ENCODE data around the gene UBL5. TPM values are rescaled to one million over a fixed set of nuclear protein-coding genes. Genes with fewer than 3 reads are reported as not detected.
A peak's percentile ranks its signal among the peaks of the same experiment; 100 is the strongest.
"Not testable (repeated sequence)": the region's sequence is repeated elsewhere in the genome, so short reads cannot be mapped to it uniquely, and the experiment has no call there.

UBL5 gene
- total RNA-seq, 1 experiment from 2014 or later: 233 TPM

- Mint-ChIP-seq H3K9me3 (ENCODE audit: low read depth, unreplicated experiment) (no peaks in the 10 kb centered on the region), H3K27me3 (ENCODE audit: unreplicated experiment) (no peaks in the 10 kb centered on the region), H3K27ac (ENCODE audit: unreplicated experiment) (peak overlapping the region; percentile 99), H3K36me3 (ENCODE audit: insufficient read depth, unreplicated experiment) (peaks cover 26% of the 10 kb centered on the region), H3K4me1 (ENCODE audit: low read depth, unreplicated experiment) (peaks cover 24% of the 10 kb centered on the region), H3K4me3 (ENCODE audit: low read depth, unreplicated experiment) (peak overlapping the region; percentile 82)
- no peak for TF ChIP-seq CTCF (IDR thresholded peaks at IDR 0.05; ENCODE audit: unreplicated experiment)
- CTCF ChIA-PET: no interaction called here
- intact Hi-C loops (cut with micrococcal nuclease; ENCODE audit: unreplicated experiment): no loop called here
- no peak for DNase-seq
- no TSS peak for BruUV-seq (replicated peaks)
Observed at GRCh38 chr19:9786342-9786741, 41.4 kb upstream of the UBL5 start.

GRCh38 chr19:9786819-9787218 is 40.9 kb upstream of the UBL5 start:
- no TSS peak for BruUV-seq (replicated peaks)

GRCh38 chr19:9788604-9789003 is 39.1 kb upstream of the UBL5 start:
- peaks cover 17% of the 10 kb centered on the region for H3K4me1 Mint-ChIP-seq (ENCODE audit: low read depth, unreplicated experiment)
- H3K27ac Mint-ChIP-seq (ENCODE audit: unreplicated experiment); CTCF ChIA-PET; H3K4me3 Mint-ChIP-seq (ENCODE audit: low read depth, unreplicated experiment); DNase-seq; H3K9me3 Mint-ChIP-seq (ENCODE audit: low read depth, unreplicated experiment); intact Hi-C loops (cut with micrococcal nuclease; ENCODE audit: unreplicated experiment); H3K27me3 Mint-ChIP-seq (ENCODE audit: unreplicated experiment); BruUV-seq (replicated peaks): not testable (repeated sequence)
- H3K36me3 Mint-ChIP-seq (ENCODE audit: insufficient read depth, unreplicated experiment): peaks cover 43% of the 10 kb centered on the region

More at GRCh38 chr19:9786819-9787218, 40.9 kb upstream of the UBL5 start:
- Mint-ChIP-seq H3K4me3 (ENCODE audit: low read depth, unreplicated experiment) (peak overlapping the region; percentile 82), H3K36me3 (ENCODE audit: insufficient read depth, unreplicated experiment) (peaks cover 31% of the 10 kb centered on the region), H3K27me3 (ENCODE audit: unreplicated experiment) (no peaks in the 10 kb centered on the region), H3K9me3 (ENCODE audit: low read depth, unreplicated experiment) (no peaks in the 10 kb centered on the region), H3K27ac (ENCODE audit: unreplicated experiment) (no peak overlapping the region), H3K4me1 (ENCODE audit: low read depth, unreplicated experiment) (peaks cover 24% of the 10 kb centered on the region)
- CTCF ChIA-PET: no interaction called here
- no peak for DNase-seq
- TF ChIP-seq CTCF (IDR thresholded peaks at IDR 0.05; ENCODE audit: unreplicated experiment): no peak
- intact Hi-C loops (cut with micrococcal nuclease; ENCODE audit: unreplicated experiment): no loop called here

- Mint-ChIP-seq H3K36me3 (ENCODE audit: insufficient read depth, unreplicated experiment) (peaks cover 40% of the 10 kb centered on the region), H3K27me3 (ENCODE audit: unreplicated experiment) (no peaks in the 10 kb centered on the region), H3K27ac (ENCODE audit: unreplicated experiment) (no peak overlapping the region), H3K4me1 (ENCODE audit: low read depth, unreplicated experiment) (peaks cover 13% of the 10 kb centered on the region), H3K9me3 (ENCODE audit: low read depth, unreplicated experiment) (no peaks in the 10 kb centered on the region), H3K4me3 (ENCODE audit: low read depth, unreplicated experiment) (no peak overlapping the region)
- no peak for DNase-seq
- no TSS peak for BruUV-seq (replicated peaks)
- no peak for TF ChIP-seq CTCF (IDR thresholded peaks at IDR 0.05; ENCODE audit: unreplicated experiment)
- CTCF ChIA-PET: no interaction called here
- intact Hi-C loops (cut with micrococcal nuclease; ENCODE audit: unreplicated experiment): no loop called here
Observed at GRCh38 chr19:9789066-9789465, 38.7 kb upstream of the UBL5 start.

- H3K36me3 Mint-ChIP-seq (ENCODE audit: insufficient read depth, unreplicated experiment): peaks cover 38% of the 10 kb centered on the region
- H3K4me3 Mint-ChIP-seq (ENCODE audit: low read depth, unreplicated experiment); DNase-seq; H3K9me3 Mint-ChIP-seq (ENCODE audit: low read depth, unreplicated experiment); intact Hi-C loops (cut with micrococcal nuclease; ENCODE audit: unreplicated experiment); H3K27ac Mint-ChIP-seq (ENCODE audit: unreplicated experiment); CTCF ChIA-PET; H3K27me3 Mint-ChIP-seq (ENCODE audit: unreplicated experiment); H3K4me1 Mint-ChIP-seq (ENCODE audit: low read depth, unreplicated experiment); BruUV-seq (replicated peaks): not testable (repeated sequence)
Observed at GRCh38 chr19:9789579-9789978, 38.1 kb upstream of the UBL5 start.

- H3K27ac Mint-ChIP-seq (ENCODE audit: unreplicated experiment); intact Hi-C loops (cut with micrococcal nuclease; ENCODE audit: unreplicated experiment); DNase-seq; H3K4me1 Mint-ChIP-seq (ENCODE audit: low read depth, unreplicated experiment); H3K9me3 Mint-ChIP-seq (ENCODE audit: low read depth, unreplicated experiment); H3K27me3 Mint-ChIP-seq (ENCODE audit: unreplicated experiment); BruUV-seq (replicated peaks): not testable (repeated sequence)
- H3K36me3 Mint-ChIP-seq (ENCODE audit: insufficient read depth, unreplicated experiment): peaks cover 24% of the 10 kb centered on the region
- H3K4me3 Mint-ChIP-seq (ENCODE audit: low read depth, unreplicated experiment): peak overlapping the region; percentile 66
- CTCF ChIA-PET: interaction anchor here (0.6 kb wide), 1 partner anchor 166 kb away, joined by 3 read pairs; no protein-coding TSS in a partner anchor
Observed at GRCh38 chr19:9791073-9791367, 36.7 kb upstream of the UBL5 start.
